DND-41 (cell line): Measurements from ENCODE around the gene SRSF5.

Experiments
- CTCF ChIP-seq: IDR thresholded peaks from 2 replicates; pipeline ENCODE4 v1.5.1; 2012; ENCODE audit warnings: borderline replicate concordance, low read length, moderate library complexity, mild to moderate bottlenecking; ENCODE audit not compliant: poor library complexity, severe bottlenecking; ENCODE audit errors: extremely low read depth
- EZH2 ChIP-seq: IDR thresholded peaks from 3 replicates; pipeline ENCODE4 v1.6.1; 2012; ENCODE audit warnings: borderline replicate concordance, low read depth, mild to moderate bottlenecking, moderate library complexity, low read length, inconsistent platforms; ENCODE audit not compliant: severe bottlenecking

DNA sequence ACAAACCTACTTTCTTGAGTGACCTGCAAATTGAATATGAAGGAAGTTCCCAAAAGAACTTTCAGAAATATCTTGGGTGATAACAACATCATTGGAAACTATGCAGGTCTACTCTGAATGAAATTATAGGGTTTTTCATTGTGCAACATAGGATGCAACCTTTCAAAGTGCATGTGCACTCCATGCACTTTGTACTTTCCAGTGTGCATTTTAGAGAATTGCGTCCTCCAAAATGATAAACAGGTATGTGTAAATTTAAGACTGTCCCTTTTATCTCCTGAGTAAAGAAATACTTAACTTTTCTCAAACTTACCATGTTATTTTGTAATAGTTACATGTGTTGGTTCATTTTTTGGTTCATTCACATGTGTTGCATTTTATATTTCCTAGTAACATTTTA, 13.2 kb downstream of the SRSF5 start:
- no peak for TF ChIP-seq CTCF
- no peak for TF ChIP-seq EZH2
